ENCODE measurements around the gene MARK3.

MARK3 gene

DNA sequence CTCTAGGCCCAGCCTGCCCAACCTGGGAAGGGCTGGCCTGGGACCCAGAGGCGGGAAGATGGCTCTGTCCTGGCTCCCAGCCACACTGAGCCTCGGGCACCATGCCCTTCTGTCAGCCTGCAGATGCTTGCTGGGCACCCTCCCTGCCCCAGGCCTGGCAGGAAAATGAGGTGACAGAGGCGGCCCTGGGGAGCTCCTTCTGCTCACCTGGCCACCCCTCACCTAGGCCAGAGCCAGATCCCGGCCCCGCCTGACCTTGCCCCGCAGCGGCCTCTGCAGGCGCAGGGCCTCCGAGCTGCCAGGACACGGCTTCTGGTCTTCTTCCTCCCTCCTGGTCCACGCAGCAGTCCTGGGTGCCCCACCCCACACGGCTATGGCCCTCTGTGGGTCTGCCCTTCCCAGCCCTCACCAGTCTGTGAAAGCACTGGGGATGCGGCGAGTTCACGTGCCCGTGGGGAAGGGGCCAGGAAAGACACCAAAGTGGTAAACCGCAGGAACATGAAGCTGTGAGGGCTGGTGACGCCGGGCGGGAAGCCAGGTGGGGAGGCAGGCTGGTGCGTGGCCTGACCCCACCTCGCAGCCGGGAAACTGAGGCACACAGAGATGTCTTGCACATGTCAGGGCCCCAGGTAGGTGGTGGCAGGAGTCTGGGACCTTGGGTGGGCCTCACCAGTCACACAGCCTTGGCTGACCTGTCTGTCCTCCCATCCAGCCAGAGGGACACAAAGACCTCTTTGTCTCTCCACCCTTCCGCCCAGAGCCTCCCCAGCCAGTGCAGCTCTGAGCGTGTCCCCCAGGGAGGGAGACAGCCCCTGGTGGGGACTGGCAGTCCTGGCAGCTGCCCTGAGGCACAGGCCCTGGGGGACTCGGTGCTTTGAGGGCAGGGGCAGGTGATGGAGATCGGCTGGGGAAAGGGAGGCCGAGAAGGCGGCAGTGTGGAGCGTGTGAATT is 164.4 kb downstream of the MARK3 start:
- no peak overlapping the region for H3K4me3 ChIP-seq (ENCODE audit: low read depth, low read length)
- no peak for DNase-seq (ENCODE audit: low read depth)

DNA sequence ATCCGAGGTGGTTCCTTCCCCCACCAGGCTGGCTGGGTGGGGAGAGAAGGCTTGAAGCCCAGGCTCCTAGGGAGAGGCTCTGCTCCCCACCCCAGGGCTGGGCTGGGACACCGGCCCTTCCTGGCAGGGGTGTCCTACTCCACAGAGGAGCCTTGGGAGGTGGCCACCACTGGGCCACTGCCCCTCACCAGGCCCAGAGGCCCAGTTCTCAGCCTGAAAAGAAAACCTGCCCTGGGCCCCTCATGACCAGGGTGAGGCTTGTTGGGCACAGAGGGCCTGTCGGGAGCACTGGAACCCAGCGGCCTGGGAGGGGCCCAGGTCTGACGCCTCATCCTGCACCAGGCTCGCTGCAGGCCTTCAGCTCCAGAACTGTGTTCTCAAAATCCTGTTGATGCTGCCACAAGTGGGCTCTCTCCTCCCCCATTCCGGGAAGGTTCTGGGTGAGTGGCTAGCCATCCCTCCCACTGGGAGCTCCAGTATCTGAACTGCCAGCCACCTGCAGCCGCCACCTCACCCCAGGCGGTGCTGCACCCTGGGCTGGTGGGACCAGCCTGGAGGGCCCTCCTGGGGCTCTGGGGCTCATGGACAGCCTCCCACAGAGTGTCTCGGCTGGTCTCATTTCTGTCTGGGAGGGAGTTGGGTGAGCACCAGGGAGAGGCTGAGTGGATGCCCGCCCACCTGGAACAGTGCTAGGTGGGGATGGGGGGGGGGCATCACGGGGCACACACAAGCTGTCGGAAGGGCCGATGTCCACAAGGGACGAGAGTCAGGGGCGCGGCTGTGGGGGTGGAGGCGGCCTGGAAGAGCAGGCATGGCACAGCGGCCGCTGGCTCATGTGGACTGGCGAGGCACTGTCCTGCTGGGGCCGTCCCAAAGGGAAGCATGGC is 165.5 kb downstream of the MARK3 start:
- TF ChIP-seq, protein P1, sequence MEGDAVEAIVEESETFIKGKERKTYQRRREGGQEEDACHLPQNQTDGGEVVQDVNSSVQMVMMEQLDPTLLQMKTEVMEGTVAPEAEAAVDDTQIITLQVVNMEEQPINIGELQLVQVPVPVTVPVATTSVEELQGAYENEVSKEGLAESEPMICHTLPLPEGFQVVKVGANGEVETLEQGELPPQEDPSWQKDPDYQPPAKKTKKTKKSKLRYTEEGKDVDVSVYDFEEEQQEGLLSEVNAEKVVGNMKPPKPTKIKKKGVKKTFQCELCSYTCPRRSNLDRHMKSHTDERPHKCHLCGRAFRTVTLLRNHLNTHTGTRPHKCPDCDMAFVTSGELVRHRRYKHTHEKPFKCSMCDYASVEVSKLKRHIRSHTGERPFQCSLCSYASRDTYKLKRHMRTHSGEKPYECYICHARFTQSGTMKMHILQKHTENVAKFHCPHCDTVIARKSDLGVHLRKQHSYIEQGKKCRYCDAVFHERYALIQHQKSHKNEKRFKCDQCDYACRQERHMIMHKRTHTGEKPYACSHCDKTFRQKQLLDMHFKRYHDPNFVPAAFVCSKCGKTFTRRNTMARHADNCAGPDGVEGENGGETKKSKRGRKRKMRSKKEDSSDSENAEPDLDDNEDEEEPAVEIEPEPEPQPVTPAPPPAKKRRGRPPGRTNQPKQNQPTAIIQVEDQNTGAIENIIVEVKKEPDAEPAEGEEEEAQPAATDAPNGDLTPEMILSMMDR (IDR thresholded peaks at IDR 0.05; ENCODE audit: insufficient read depth, low read depth, low read length, missing control alignments): no peak
- no peak overlapping the region for H3K4me3 ChIP-seq (ENCODE audit: low read depth, low read length)
- DNase-seq (ENCODE audit: low read depth): no peak

More for the DNA sequence above, 164.4 kb downstream of the MARK3 start:
- TF ChIP-seq, protein P1 (IDR thresholded peaks at IDR 0.05; ENCODE audit: insufficient read depth, low read depth, low read length, missing control alignments): no peak

GRCh38 chr14:103551338-103551762 is 166.1 kb downstream of the MARK3 start:
- TF ChIP-seq, protein P1 (IDR thresholded peaks at IDR 0.05; ENCODE audit: insufficient read depth, low read depth, low read length, missing control alignments): no peak
- no peak for DNase-seq (ENCODE audit: low read depth)
- no peak overlapping the region for H3K4me3 ChIP-seq (ENCODE audit: low read depth, low read length)

- DNase-seq (ENCODE audit: low read depth): no peak
- H3K4me3 ChIP-seq (ENCODE audit: low read depth, low read length): no peak overlapping the region
- TF ChIP-seq, protein P1 (IDR thresholded peaks at IDR 0.05; ENCODE audit: insufficient read depth, low read depth, low read length, missing control alignments): no peak
Observed at GRCh38 chr14:103552011-103552845, 167.0 kb downstream of the MARK3 start.

- TF ChIP-seq, protein P1 (IDR thresholded peaks at IDR 0.05; ENCODE audit: insufficient read depth, low read depth, low read length, missing control alignments): no peak
- DNase-seq (ENCODE audit: low read depth): no peak
Observed at GRCh38 chr14:103552846-103553210, 167.6 kb downstream of the MARK3 start.

More at GRCh38 chr14:103552846-103553210, 167.6 kb downstream of the MARK3 start:
- no peak overlapping the region for H3K4me3 ChIP-seq (ENCODE audit: low read depth, low read length)
